ENCODE measurements around the gene ADARB2. TPM values are rescaled to one million over a fixed set of nuclear protein-coding genes. Genes with fewer than 3 reads are reported as not detected.

Gene ADARB2
- total and polyA plus RNA-seq, 3 experiments from 2014 or later, result not detected

GRCh38 chr10:1217237-1217587 lies 520.1 kb downstream of the ADARB2 start:
- Histone ChIP-seq H3K27me3 (ENCODE audit: insufficient read depth, low read length, poor library complexity, severe bottlenecking) (no peaks in the 10 kb centered on the region), H3K4me3 (ENCODE audit: low read length) (no peak overlapping the region), H3K36me3 (ENCODE audit: insufficient read depth, low read length) (no peaks in the 10 kb centered on the region), H3K27ac (ENCODE audit: low read depth, low read length) (no peak overlapping the region), H3K9me3 (ENCODE audit: low read length) (peaks cover 3% of the 10 kb centered on the region), H3K4me1 (ENCODE audit: insufficient read depth, low read length) (no peaks in the 10 kb centered on the region)
- Mint-ChIP-seq H3K36me3 (no peaks in the 10 kb centered on the region), H3K27me3 (no peaks in the 10 kb centered on the region), H3K4me3 (no peak overlapping the region), H3K27ac (peak overlapping the region in 1 of 8 donors; percentile 21), H3K9me3 (peaks cover 0 to under 1% (median 0%) of the 10 kb centered on the region in 5 donors), H3K4me1 (no peaks in the 10 kb centered on the region)
- POLR2A ChIA-PET, result no interaction called here
- DNase-seq, result no peak
- CTCF ChIA-PET, result no interaction called here

- Mint-ChIP-seq H3K9me3 (no peaks in the 10 kb centered on the region), H3K36me3 (no peaks in the 10 kb centered on the region), H3K4me1 (no peaks in the 10 kb centered on the region), H3K27me3 (peaks cover 0 to 3% of the 10 kb centered on the region in 2 donors), H3K27ac (peak overlapping the region in 1 of 8 donors; percentile 21), H3K4me3 (no peak overlapping the region)
- POLR2A ChIA-PET, result no interaction called here
- CTCF ChIA-PET, result no interaction called here
- no peak for DNase-seq
- no peak overlapping the region for H3K27ac ChIP-seq (ENCODE audit: low read depth, low read length)
- H3K9me3 ChIP-seq (ENCODE audit: low read length), result peaks cover 3% of the 10 kb centered on the region
- H3K4me1 ChIP-seq (ENCODE audit: insufficient read depth, low read length), result no peaks in the 10 kb centered on the region
- no peak overlapping the region for H3K4me3 ChIP-seq (ENCODE audit: low read length)
- H3K27me3 ChIP-seq (ENCODE audit: insufficient read depth, low read length, poor library complexity, severe bottlenecking), result no peaks in the 10 kb centered on the region
- no peaks in the 10 kb centered on the region for H3K36me3 ChIP-seq (ENCODE audit: insufficient read depth, low read length)
Observed at GRCh38 chr10:1216574-1217236, 520.6 kb downstream of the ADARB2 start.

- Histone ChIP-seq H3K9me3 (ENCODE audit: low read length) (peaks cover 3% of the 10 kb centered on the region), H3K4me1 (ENCODE audit: insufficient read depth, low read length) (no peaks in the 10 kb centered on the region), H3K27ac (ENCODE audit: low read depth, low read length) (no peak overlapping the region), H3K36me3 (ENCODE audit: insufficient read depth, low read length) (no peaks in the 10 kb centered on the region), H3K27me3 (ENCODE audit: insufficient read depth, low read length, poor library complexity, severe bottlenecking) (no peaks in the 10 kb centered on the region), H3K4me3 (ENCODE audit: low read length) (no peak overlapping the region)
- Mint-ChIP-seq H3K9me3 (no peaks in the 10 kb centered on the region), H3K4me3 (no peak overlapping the region), H3K36me3 (no peaks in the 10 kb centered on the region), H3K27ac (no peak overlapping the region), H3K27me3 (peaks cover 0 to 5% of the 10 kb centered on the region in 2 donors), H3K4me1 (no peaks in the 10 kb centered on the region)
- ChIA-PET CTCF (no interaction called here), POLR2A (no interaction called here)
- DNase-seq, result no peak
Observed at GRCh38 chr10:1215862-1216573, 521.3 kb downstream of the ADARB2 start.

DNA sequence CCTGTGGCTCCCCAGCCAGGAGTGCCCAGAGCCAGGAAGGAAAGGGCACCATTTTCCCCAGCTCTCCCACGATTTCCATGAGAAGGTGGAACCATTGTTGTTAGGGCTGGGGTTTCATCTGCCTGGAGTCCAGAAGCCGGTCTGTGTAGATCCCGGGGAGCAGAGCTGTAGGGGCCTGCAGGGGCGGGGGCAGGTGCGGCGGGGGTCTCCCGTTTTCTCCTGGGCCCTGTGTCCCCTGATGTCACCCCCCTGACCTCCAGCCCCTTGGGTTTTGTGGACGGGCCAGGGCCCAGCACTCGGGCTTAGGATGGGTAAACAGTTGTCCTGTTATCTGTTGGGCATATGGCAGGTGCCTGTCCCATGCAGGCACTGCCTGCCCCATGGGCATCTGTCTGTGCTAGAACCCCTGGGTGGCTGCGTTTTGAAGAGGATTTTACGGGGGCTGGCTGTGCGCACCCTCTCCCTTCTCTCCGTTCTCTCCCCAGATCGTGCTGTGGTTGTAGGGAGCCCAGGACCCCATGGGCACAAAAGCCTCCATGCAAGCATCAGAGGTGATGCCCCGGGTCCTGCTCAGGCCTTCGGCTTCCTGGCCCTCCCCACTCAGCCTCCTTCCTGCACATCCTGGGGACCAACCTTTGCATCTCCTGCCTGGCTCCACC lies 522.3 kb downstream of the ADARB2 start:
- H3K9me3 ChIP-seq (ENCODE audit: low read length), result peaks cover 3% of the 10 kb centered on the region
- Mint-ChIP-seq H3K4me1 (no peaks in the 10 kb centered on the region), H3K4me3 (no peak overlapping the region), H3K27ac (no peak overlapping the region), H3K27me3 (peaks cover 0 to 5% of the 10 kb centered on the region in 2 donors), H3K36me3 (no peaks in the 10 kb centered on the region), H3K9me3 (no peaks in the 10 kb centered on the region)
- H3K4me3 ChIP-seq (ENCODE audit: low read length), result no peak overlapping the region
- no peak overlapping the region for H3K27ac ChIP-seq (ENCODE audit: low read depth, low read length)
- POLR2A ChIA-PET, result no interaction called here
- no peaks in the 10 kb centered on the region for H3K36me3 ChIP-seq (ENCODE audit: insufficient read depth, low read length)
- CTCF ChIA-PET, result no interaction called here
- no peaks in the 10 kb centered on the region for H3K4me1 ChIP-seq (ENCODE audit: insufficient read depth, low read length)
- no peak for DNase-seq
- H3K27me3 ChIP-seq (ENCODE audit: insufficient read depth, low read length, poor library complexity, severe bottlenecking), result no peaks in the 10 kb centered on the region

GRCh38 chr10:1214071-1214675 lies 523.2 kb downstream of the ADARB2 start:
- ChIA-PET CTCF (no interaction called here), POLR2A (no interaction called here)
- Mint-ChIP-seq H3K27ac (no peak overlapping the region), H3K27me3 (peaks cover 0 to 5% of the 10 kb centered on the region in 2 donors), H3K4me1 (no peaks in the 10 kb centered on the region), H3K36me3 (no peaks in the 10 kb centered on the region), H3K9me3 (no peaks in the 10 kb centered on the region), H3K4me3 (no peak overlapping the region)
- Histone ChIP-seq H3K27me3 (ENCODE audit: insufficient read depth, low read length, poor library complexity, severe bottlenecking) (no peaks in the 10 kb centered on the region), H3K4me3 (ENCODE audit: low read length) (no peak overlapping the region), H3K27ac (ENCODE audit: low read depth, low read length) (no peak overlapping the region), H3K36me3 (ENCODE audit: insufficient read depth, low read length) (no peaks in the 10 kb centered on the region), H3K4me1 (ENCODE audit: insufficient read depth, low read length) (no peaks in the 10 kb centered on the region), H3K9me3 (ENCODE audit: low read length) (peaks cover under 1% of the 10 kb centered on the region)
- no peak for DNase-seq

DNA sequence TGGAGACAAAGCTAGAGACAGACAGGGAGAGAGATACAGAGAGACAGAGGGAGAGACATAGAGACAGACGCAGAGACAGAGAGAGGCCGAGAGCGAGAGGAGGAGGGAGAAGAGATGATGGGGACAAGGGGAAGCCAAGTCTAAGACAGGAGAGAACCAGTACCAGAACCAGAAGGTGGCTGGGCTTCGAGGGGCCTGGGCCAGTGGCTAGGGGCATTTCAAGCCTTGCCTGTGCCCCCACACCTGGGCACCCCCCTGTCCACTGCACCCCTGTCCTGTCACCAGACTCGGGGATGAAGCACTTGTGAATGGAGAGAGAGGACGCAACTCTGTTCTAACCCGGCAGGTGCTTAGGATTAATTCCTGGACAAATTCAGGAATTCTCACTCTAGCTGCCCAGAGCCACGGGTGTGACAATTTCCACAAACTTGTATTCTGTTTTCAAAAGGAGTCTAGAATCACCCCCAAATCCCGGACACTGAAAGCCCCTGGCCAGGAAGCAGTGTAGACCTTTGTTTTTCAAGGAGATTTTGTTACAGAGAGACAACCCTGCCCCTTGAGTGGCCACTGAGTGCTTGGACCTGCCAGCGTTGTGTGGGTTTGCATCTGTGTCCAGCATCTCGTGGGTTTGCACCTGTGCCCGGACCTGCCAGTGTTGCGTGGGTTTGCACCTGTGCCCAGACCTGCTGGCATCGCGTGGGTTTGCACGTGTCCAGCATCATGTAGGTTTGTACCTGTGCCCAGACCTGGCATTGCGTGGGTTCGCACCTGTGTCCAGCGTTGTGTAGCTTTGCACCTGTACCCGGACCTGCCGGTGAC lies 523.9 kb downstream of the ADARB2 start:
- ChIA-PET POLR2A (no interaction called here), CTCF (no interaction called here)
- no peak overlapping the region for H3K4me3 ChIP-seq (ENCODE audit: low read length)
- no peak overlapping the region for H3K27ac ChIP-seq (ENCODE audit: low read depth, low read length)
- no peak for DNase-seq
- Mint-ChIP-seq H3K36me3 (no peaks in the 10 kb centered on the region), H3K27ac (no peak overlapping the region), H3K27me3 (peaks cover 0 to 5% of the 10 kb centered on the region in 2 donors), H3K4me1 (no peaks in the 10 kb centered on the region), H3K4me3 (no peak overlapping the region), H3K9me3 (no peaks in the 10 kb centered on the region)
- H3K36me3 ChIP-seq (ENCODE audit: insufficient read depth, low read length), result no peaks in the 10 kb centered on the region
- H3K4me1 ChIP-seq (ENCODE audit: insufficient read depth, low read length), result no peaks in the 10 kb centered on the region
- no peaks in the 10 kb centered on the region for H3K9me3 ChIP-seq (ENCODE audit: low read length)
- no peaks in the 10 kb centered on the region for H3K27me3 ChIP-seq (ENCODE audit: insufficient read depth, low read length, poor library complexity, severe bottlenecking)

GRCh38 chr10:1212571-1213141 lies 524.7 kb downstream of the ADARB2 start:
- no peaks in the 10 kb centered on the region for H3K36me3 Mint-ChIP-seq

More at GRCh38 chr10:1212571-1213141, 524.7 kb downstream of the ADARB2 start:
- Histone ChIP-seq H3K27ac (ENCODE audit: low read depth, low read length) (no peak overlapping the region), H3K4me1 (ENCODE audit: insufficient read depth, low read length) (no peaks in the 10 kb centered on the region), H3K27me3 (ENCODE audit: insufficient read depth, low read length, poor library complexity, severe bottlenecking) (no peaks in the 10 kb centered on the region), H3K9me3 (ENCODE audit: low read length) (no peaks in the 10 kb centered on the region), H3K4me3 (ENCODE audit: low read length) (no peak overlapping the region), H3K36me3 (ENCODE audit: insufficient read depth, low read length) (no peaks in the 10 kb centered on the region)
- Mint-ChIP-seq H3K27ac (no peak overlapping the region), H3K4me3 (no peak overlapping the region), H3K4me1 (no peaks in the 10 kb centered on the region), H3K27me3 (peaks cover 0 to 5% of the 10 kb centered on the region in 2 donors), H3K9me3 (no peaks in the 10 kb centered on the region)
- no peak for DNase-seq
- CTCF ChIA-PET, result no interaction called here
- POLR2A ChIA-PET, result no interaction called here
